Gastrocnemius medialis (tissue), 4 donors: ENCODE results near the gene OR8B12.

Source experiments
- POLR2A ChIP-seq, 2 donors: fragments of 450-650 bp; IDR thresholded peaks; one replicate each; pipeline ENCODE4 v1.6.1; 2017; ENCODE audit warnings: antibody characterized with exemption in 2 of 2, mild to moderate bottlenecking in 2 of 2, moderate library complexity in 2 of 2
- TF ChIP-seq, protein P1 (sequence below), 5 experiments: fragments of 450-650 bp in 3 of 5; fragments of 200-600 bp in 2 of 5; sonication (generic) in 2 of 5; IDR thresholded peaks in 4 of 5; conservative IDR thresholded peaks in 1 of 5; 1 replicate in 4 of 5; 2 replicates in 1 of 5; pipeline ENCODE4 v1.5.1; 2016 to 2019; ENCODE audit warnings: antibody characterized with exemption in 5 of 5, mild to moderate bottlenecking in 3 of 5, moderate library complexity in 3 of 5

DNA sequence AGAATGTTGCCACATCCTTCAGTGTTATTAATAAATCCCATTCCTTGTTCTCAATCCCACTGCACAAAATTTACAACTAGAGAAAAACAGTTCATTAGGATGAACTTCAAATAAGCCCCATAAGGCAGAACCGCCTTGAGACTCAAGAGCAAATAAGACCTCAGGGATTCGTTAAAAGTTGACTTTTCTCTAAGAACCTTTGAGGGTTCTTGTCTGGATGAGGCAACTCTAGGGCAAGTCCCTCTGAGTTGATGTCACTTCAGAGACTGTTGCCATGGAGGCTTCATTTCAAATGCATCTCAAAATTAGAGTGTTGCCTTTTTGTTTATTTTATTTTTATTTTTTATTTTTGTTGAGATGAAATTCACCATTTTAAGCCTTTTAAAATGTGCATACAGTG lies 48.0 kb upstream of the OR8B12 start:
- TF ChIP-seq, protein P1, sequence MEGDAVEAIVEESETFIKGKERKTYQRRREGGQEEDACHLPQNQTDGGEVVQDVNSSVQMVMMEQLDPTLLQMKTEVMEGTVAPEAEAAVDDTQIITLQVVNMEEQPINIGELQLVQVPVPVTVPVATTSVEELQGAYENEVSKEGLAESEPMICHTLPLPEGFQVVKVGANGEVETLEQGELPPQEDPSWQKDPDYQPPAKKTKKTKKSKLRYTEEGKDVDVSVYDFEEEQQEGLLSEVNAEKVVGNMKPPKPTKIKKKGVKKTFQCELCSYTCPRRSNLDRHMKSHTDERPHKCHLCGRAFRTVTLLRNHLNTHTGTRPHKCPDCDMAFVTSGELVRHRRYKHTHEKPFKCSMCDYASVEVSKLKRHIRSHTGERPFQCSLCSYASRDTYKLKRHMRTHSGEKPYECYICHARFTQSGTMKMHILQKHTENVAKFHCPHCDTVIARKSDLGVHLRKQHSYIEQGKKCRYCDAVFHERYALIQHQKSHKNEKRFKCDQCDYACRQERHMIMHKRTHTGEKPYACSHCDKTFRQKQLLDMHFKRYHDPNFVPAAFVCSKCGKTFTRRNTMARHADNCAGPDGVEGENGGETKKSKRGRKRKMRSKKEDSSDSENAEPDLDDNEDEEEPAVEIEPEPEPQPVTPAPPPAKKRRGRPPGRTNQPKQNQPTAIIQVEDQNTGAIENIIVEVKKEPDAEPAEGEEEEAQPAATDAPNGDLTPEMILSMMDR (IDR thresholded peaks at IDR 0.05 in 4 of 5, conservative IDR thresholded peaks at IDR 0.05 in 1 of 5) = no peak
- TF ChIP-seq POLR2A (IDR thresholded peaks at IDR 0.05) = no peak
